GM21367 (cell line): ENCODE measurements around the gene LGALS13.
"Not testable (repeated sequence)": the region's sequence is repeated elsewhere in the genome, so short reads cannot be mapped to it uniquely, and the experiment has no call there.

Source experiments
- ATAC-seq: cut with Tn5 transposase; IDR thresholded peaks from one replicate; pipeline ENCODE4 v1.9.1; 2021; ENCODE audit not compliant: unreplicated experiment

The LGALS13 gene

DNA sequence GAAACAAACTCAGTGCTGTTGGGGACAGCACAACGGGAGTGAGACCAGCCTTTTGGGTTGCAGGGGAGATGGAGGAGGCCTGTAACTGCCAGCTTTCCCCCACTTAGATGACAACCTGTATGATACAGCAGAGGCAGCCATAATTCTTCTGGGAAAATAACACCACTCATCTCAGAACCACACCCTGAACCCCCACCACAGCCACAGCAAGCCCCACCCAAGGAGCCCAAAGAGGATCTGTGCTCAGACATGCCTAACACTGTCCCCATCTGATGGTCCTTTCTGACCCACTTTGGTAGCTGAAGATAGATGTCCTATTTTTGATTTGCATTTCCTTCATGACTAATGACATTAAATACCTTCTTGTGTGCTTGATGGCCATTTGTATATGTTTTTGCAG is 15.4 kb downstream of the LGALS13 start:
- ATAC-seq, result no peak

DNA sequence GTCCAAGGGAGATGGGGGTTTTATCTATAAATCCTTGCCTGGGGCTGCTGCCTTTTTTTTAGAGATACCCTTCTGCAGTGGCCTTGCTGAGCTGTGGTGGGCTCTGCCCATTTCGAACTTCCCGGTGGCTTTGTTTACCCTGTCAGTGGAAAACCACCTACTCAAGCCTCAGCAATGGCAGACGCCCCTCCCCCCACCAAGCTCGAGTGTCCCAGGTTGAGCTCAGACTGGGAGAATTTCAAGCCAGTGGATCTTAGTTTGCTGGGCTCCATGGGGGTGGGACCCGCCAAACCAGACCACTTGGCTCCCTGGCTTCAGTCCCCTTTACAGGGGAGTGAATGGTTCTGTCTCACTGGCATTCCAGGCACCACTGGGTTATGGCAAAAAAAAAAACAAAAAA is 21.6 kb downstream of the LGALS13 start:
- no peak for ATAC-seq

DNA sequence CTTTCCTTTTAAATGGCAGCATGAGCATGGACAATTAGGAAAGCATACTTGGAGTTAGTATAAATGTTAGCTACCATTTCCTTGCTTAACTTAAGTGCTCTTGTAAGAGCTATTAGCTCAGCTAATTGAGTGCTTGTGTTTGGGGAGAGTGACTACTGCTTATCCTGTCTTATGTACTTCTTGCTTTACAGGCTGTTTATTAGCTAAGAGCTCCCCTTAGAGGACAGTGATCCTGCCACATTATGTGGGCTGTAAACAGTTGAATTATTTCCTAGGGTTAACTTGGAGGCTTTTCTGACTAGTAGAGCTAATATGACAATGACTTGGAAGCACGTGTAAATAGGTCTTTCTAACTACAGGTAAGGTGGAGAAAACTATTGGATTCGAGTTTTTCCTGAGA is 25.3 kb downstream of the LGALS13 start:
- ATAC-seq, result not testable (repeated sequence)

DNA sequence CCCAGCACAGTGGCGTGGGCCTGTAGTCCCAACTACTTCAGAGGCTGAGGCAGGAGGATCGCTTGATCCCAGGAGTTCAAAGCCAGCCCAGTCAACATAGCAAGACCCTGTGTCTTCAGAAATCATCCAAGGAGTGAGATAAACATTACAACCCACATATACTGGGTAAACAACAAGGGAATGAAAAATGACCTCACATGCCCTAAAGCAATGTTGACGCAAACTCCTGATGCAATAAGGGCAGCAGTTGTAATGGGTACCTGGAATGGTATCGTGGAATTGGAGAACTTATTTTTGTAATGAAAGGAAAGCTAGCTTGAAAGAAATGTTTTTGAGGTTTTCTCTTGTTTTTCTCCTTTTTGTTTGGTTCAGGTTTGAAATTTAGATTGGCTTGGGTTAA is 28.9 kb downstream of the LGALS13 start:
- no peak for ATAC-seq

GRCh38 chr19:39631626-39632025 is 29.3 kb downstream of the LGALS13 start:
- ATAC-seq, result no peak

- no peak for ATAC-seq
Observed at GRCh38 chr19:39637891-39638290, 35.6 kb downstream of the LGALS13 start.

- ATAC-seq, result no peak
Observed at GRCh38 chr19:39641773-39642172, 39.4 kb downstream of the LGALS13 start.

DNA sequence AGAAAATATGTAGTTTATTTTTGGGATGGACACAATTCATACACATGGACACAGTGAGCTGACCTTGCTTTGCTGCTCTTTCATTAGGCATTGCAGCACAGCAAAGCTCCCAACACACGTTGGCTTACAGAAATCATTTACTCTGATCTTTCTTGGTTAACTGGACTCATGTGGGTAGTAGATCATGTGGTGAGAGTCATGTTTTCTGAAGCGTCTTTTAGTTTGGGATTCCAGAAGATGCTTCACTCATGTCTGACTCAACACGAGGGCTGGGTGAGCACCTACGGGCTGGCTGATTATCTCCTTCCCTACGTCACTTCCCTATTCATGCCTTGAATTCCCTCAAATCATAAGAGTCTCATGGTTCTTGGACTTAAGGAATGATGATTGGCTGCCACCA is 41.3 kb downstream of the LGALS13 start:
- ATAC-seq, result no peak

GRCh38 chr19:39645800-39646411 is 43.6 kb downstream of the LGALS13 start:
- no peak for ATAC-seq

DNA sequence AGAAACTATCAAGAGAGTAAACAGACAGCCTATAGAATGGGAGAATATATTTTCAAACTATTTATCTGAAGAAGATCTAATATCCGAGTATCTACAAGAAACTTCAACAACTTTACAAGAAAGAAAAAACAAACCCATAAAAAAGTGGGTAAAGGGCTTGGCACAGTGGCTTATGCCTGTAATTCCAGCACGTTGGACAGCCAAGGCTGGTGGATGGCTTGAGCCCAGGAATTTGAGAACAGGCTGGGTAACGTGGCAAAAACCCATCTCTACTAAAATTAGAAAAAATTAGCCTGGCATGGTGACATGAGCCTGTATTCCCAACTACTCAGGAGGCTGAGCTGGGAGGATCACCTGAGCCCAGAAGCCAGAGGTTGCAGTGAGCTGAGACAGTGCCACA is 45.6 kb downstream of the LGALS13 start:
- no peak for ATAC-seq

- no peak for ATAC-seq
Observed at GRCh38 chr19:39655613-39656012, 53.3 kb downstream of the LGALS13 start, which contains the start of gene LGALS16. TSS of gene LGALS16 (plus strand) at chr19:39655913. CDS start at chr19:39655962, 49 bp downstream.
